Measurements from ENCODE around the gene MCC.

DNA sequence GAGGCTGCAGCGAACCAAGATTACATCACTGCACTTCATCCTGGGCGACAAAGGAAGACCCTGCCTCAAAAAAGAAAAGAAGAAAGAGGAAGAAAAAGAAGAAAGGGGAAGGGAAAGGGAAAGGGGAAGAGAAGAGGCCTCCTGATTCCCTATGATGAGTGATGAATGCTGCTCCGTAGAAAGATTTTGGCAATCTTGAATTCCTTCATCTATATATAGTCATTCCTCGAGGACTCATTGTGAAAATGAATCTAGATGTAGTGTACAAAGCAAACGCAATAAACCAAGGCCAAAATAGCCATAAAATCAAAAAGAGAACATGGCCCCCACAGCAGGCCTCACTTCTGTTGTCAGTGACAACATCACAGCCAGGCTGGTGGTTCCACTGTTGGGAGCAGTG is 293.7 kb downstream of the MCC start:
- TF ChIP-seq, protein P1, sequence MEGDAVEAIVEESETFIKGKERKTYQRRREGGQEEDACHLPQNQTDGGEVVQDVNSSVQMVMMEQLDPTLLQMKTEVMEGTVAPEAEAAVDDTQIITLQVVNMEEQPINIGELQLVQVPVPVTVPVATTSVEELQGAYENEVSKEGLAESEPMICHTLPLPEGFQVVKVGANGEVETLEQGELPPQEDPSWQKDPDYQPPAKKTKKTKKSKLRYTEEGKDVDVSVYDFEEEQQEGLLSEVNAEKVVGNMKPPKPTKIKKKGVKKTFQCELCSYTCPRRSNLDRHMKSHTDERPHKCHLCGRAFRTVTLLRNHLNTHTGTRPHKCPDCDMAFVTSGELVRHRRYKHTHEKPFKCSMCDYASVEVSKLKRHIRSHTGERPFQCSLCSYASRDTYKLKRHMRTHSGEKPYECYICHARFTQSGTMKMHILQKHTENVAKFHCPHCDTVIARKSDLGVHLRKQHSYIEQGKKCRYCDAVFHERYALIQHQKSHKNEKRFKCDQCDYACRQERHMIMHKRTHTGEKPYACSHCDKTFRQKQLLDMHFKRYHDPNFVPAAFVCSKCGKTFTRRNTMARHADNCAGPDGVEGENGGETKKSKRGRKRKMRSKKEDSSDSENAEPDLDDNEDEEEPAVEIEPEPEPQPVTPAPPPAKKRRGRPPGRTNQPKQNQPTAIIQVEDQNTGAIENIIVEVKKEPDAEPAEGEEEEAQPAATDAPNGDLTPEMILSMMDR (IDR thresholded peaks at IDR 0.05) = no peak
- no peak for TF ChIP-seq POLR2A (IDR thresholded peaks at IDR 0.05)
- no peak for TF ChIP-seq POLR2AphosphoS5 (IDR thresholded peaks at IDR 0.05)
- TF ChIP-seq EP300 (IDR thresholded peaks at IDR 0.05) = no peak

Data from upper lobe of left lung (tissue), 4 donors.